Measurements from ENCODE around the gene USP21. TPM values are rescaled to one million over a fixed set of nuclear protein-coding genes. Genes with fewer than 3 reads are reported as not detected.
A peak's percentile ranks its signal among the peaks of the same experiment; 100 is the strongest.

USP21 gene
- total RNA-seq: 10 to 100 TPM; 14.1 to 48.2 (median 21.8) TPM

- Histone ChIP-seq H3K9me3 (no peaks in the 10 kb centered on the region), H3K27me3 (no peaks in the 10 kb centered on the region), H3K4me3 (peak within 1 kb of the TSS; percentile 77 to 94 (median 86)), H3K4me1 (peaks cover 25 to 45% (median 35%) of the 10 kb centered on the region in 4 donors), H3K27ac (peak within 1 kb of the TSS; percentile 82 to 95 (median 92)), H3K36me3 (peaks cover 3 to 33% (median 12%) of the 10 kb centered on the region in 4 donors)
- DNase-seq: peak; percentile 95 to 97
- ATAC-seq (ENCODE audit: low FRiP score in 2 of 2): peak; percentile 95 to 99
- TF ChIP-seq EP300 (IDR thresholded peaks at IDR 0.05) (no peak), CTCF (IDR thresholded peaks at IDR 0.05) (peak in 3 of 6 experiments; percentile 6 to 44 (median 25)), POLR2AphosphoS5 (IDR thresholded peaks at IDR 0.05) (peak; percentile 28 to 72), POLR2A (IDR thresholded peaks at IDR 0.05) (peak in 1 of 4 donors; percentile 80)
- WGBS, 2 donors: 1 to 5% methylated on average over 31 to 35 of the region's 60 CpGs
Measured at GRCh38 chr1:161159087-161159912, at the start of gene USP21. Gene USP21 (plus strand): TSS chr1:161159500. CDS start chr1:161160641, 1,141 bp downstream.

- no peak for ATAC-seq (ENCODE audit: low FRiP score in 2 of 2)
- H3K9me3 ChIP-seq: no peaks in the 10 kb centered on the region
- WGBS, 2 donors: 96 to 100% methylated on average over 3 of the region's 3 CpGs
- no peak overlapping the region for H3K4me3 ChIP-seq
- no peak overlapping the region for H3K27ac ChIP-seq
- no peak for DNase-seq
- H3K4me1 ChIP-seq: peaks cover 12 to 39% (median 14%) of the 10 kb centered on the region in 4 donors
- TF ChIP-seq POLR2AphosphoS5 (IDR thresholded peaks at IDR 0.05): no peak
- TF ChIP-seq EP300 (IDR thresholded peaks at IDR 0.05): no peak
- TF ChIP-seq CTCF (IDR thresholded peaks at IDR 0.05): no peak
- TF ChIP-seq POLR2A (IDR thresholded peaks at IDR 0.05): no peak
- no peaks in the 10 kb centered on the region for H3K27me3 ChIP-seq
- peaks cover 0 to 12% (median 4%) of the 10 kb centered on the region in 4 donors for H3K36me3 ChIP-seq
Measured at GRCh38 chr1:161111117-161111516, 48.2 kb upstream of the USP21 start.

GRCh38 chr1:161111527-161111926, 47.8 kb upstream of the USP21 start:
- no peak for TF ChIP-seq EP300 (IDR thresholded peaks at IDR 0.05)
- no peak for TF ChIP-seq CTCF (IDR thresholded peaks at IDR 0.05)
- TF ChIP-seq POLR2A (IDR thresholded peaks at IDR 0.05): no peak
- TF ChIP-seq POLR2AphosphoS5 (IDR thresholded peaks at IDR 0.05): no peak
- DNase-seq (no peak), ATAC-seq (ENCODE audit: low FRiP score in 2 of 2) (no peak)
- Histone ChIP-seq H3K4me3 (no peak overlapping the region), H3K27ac (no peak overlapping the region), H3K27me3 (no peaks in the 10 kb centered on the region), H3K36me3 (peaks cover 0 to 12% (median 4%) of the 10 kb centered on the region in 4 donors), H3K4me1 (peaks cover 16 to 43% (median 18%) of the 10 kb centered on the region in 4 donors), H3K9me3 (no peaks in the 10 kb centered on the region)
- 63 to 74% methylated on average over 2 of the region's 2 CpGs for WGBS, 2 donors

- ATAC-seq (ENCODE audit: low FRiP score in 2 of 2): no peak
- 58 to 66% methylated on average over 1 of the region's 1 CpG for WGBS, 2 donors
- peaks cover 0 to 9% (median 4%) of the 10 kb centered on the region in 4 donors for H3K36me3 ChIP-seq
- no peak overlapping the region for H3K27ac ChIP-seq
- H3K27me3 ChIP-seq: no peaks in the 10 kb centered on the region
- TF ChIP-seq POLR2A (IDR thresholded peaks at IDR 0.05) (no peak), POLR2AphosphoS5 (IDR thresholded peaks at IDR 0.05) (no peak), CTCF (IDR thresholded peaks at IDR 0.05) (no peak), EP300 (IDR thresholded peaks at IDR 0.05) (no peak)
- no peak overlapping the region for H3K4me3 ChIP-seq
- peaks cover 30 to 60% (median 31%) of the 10 kb centered on the region in 4 donors for H3K4me1 ChIP-seq
- no peaks in the 10 kb centered on the region for H3K9me3 ChIP-seq
- DNase-seq: no peak
Measured at GRCh38 chr1:161113915-161114314, 45.4 kb upstream of the USP21 start.
